Keratinocyte (primary cell): ENCODE data around the gene PRDM10. TPM values are rescaled to one million over a fixed set of nuclear protein-coding genes. Genes with fewer than 3 reads are reported as not detected.

Experiments
- DNase-seq: peaks from one replicate; pipeline ENCODE4 v3.0.0-alpha.2; 2011; ENCODE audit warnings: low read depth, missing footprints, low spot score
- FAIRE-seq: peaks from 2 replicates; lab custom pipeline; 2011; peaks lifted over from hg19 to GRCh38; lab: Jason Lieb, UNC
- H2AFZ ChIP-seq: 2 replicates; pipeline ENCODE4 v1.6.0; 2012; ENCODE audit warnings: low read length, control low read depth, inconsistent platforms; ENCODE audit not compliant: control insufficient read depth
- H3K27ac ChIP-seq: 2 replicates; pipeline ENCODE4 v1.5.1; 2011; ENCODE audit warnings: low read length; ENCODE audit not compliant: control insufficient read depth, insufficient read depth
- H3K27me3 ChIP-seq: 3 replicates; pipeline ENCODE4 v1.6.0; 2011; ENCODE audit warnings: low read length; ENCODE audit not compliant: control insufficient read depth, insufficient read depth; ENCODE audit errors: extremely low read depth
- H3K36me3 ChIP-seq, 2 experiments: 2 replicates in 1 of 2; 3 replicates in 1 of 2; pipeline ENCODE4 v1.5.1; 2011; ENCODE audit warnings: low read length in 2 of 2, mild to moderate bottlenecking in 1 of 2; ENCODE audit not compliant: control insufficient read depth in 2 of 2, insufficient read depth in 2 of 2; ENCODE audit errors: extremely low read depth in 1 of 2
- H3K4me1 ChIP-seq: 3 replicates; pipeline ENCODE4 v1.5.1; 2011; ENCODE audit warnings: low read length; ENCODE audit not compliant: control insufficient read depth, insufficient read depth; ENCODE audit errors: extremely low read depth
- H3K4me2 ChIP-seq: 3 replicates; pipeline ENCODE4 v1.6.0; 2011; ENCODE audit warnings: low read depth, low read length; ENCODE audit not compliant: control insufficient read depth, insufficient read depth; ENCODE audit errors: extremely low read depth
- H3K4me3 ChIP-seq, 3 experiments: fragments of 200-600 bp in 1 of 3; sonication (generic) in 1 of 3; 2 replicates in 2 of 3; 3 replicates in 1 of 3; pipeline ENCODE4 v1.5.1; 2011 to 2016; ENCODE audit warnings: low read length in 3 of 3, mild to moderate bottlenecking in 3 of 3, control low read depth in 2 of 3, inconsistent platforms in 1 of 3, low read depth in 1 of 3, mixed read lengths in 1 of 3, mixed run types in 1 of 3, moderate library complexity in 1 of 3; ENCODE audit not compliant: control insufficient read depth in 2 of 3, insufficient read depth in 2 of 3; ENCODE audit errors: extremely low read depth in 1 of 3
- H3K79me2 ChIP-seq: 2 replicates; pipeline ENCODE4 v1.6.0; 2012; ENCODE audit warnings: low read length; ENCODE audit not compliant: control insufficient read depth, insufficient read depth
- H3K9ac ChIP-seq: 3 replicates; pipeline ENCODE4 v1.6.0; 2011; ENCODE audit warnings: low read length; ENCODE audit not compliant: control insufficient read depth, insufficient read depth; ENCODE audit errors: extremely low read depth
- H3K9me1 ChIP-seq: 3 replicates; pipeline ENCODE4 v1.6.0; 2011; ENCODE audit warnings: low read length; ENCODE audit not compliant: control insufficient read depth, insufficient read depth; ENCODE audit errors: extremely low read depth
- H3K9me3 ChIP-seq: 2 replicates; pipeline ENCODE4 v1.5.1; 2012; ENCODE audit warnings: low read depth, low read length; ENCODE audit not compliant: control insufficient read depth
- H4K20me1 ChIP-seq: 3 replicates; pipeline ENCODE4 v1.6.0; 2011; ENCODE audit warnings: low read length; ENCODE audit not compliant: control insufficient read depth, insufficient read depth; ENCODE audit errors: extremely low read depth
- CTCF ChIP-seq, 3 experiments: IDR thresholded peaks in 1 of 3; conservative IDR thresholded peaks in 1 of 3; optimal IDR thresholded peaks in 1 of 3; 2 replicates in 2 of 3; 3 replicates in 1 of 3; pipeline versions ENCODE3 to v1.5.1; 2011; ENCODE audit warnings: low read length in 3 of 3, mild to moderate bottlenecking in 3 of 3, moderate library complexity in 2 of 3, control low read depth in 1 of 3, inconsistent platforms in 1 of 3; ENCODE audit not compliant: insufficient read depth in 2 of 3; ENCODE audit errors: extremely low read depth in 1 of 3
- EZH2 ChIP-seq: IDR thresholded peaks from one replicate; pipeline ENCODE4 v1.6.1; 2012; ENCODE audit warnings: inconsistent platforms, mild to moderate bottlenecking, low read length, moderate library complexity
- dilution Hi-C: fragments of 300-500 bp; cut with MboI; formaldehyde crosslinking; loops from one replicate; pipeline ENCODE4 v1.7.0; 2020; ENCODE audit warnings: low sequenced_read_pairs; ENCODE audit not compliant: extremely low pct_ligation_motif_present
- polyA plus RNA-seq, 5 experiments: library from polyadenylated mRNA; depleted of rRNA in 3 of 5; stranded (reverse) in 3 of 5; stranded (forward) in 1 of 5; unstranded in 1 of 5; fragments of >200 nt; gene quantifications; 1 replicate in 1 of 5; 2 replicates in 3 of 5; 3 replicates in 1 of 5; pipeline versions ENCODE4 v1.2.1 to v1.2.3, GENCODE V29; 2011 to 2012; ENCODE audit warnings: missing spikeins in 2 of 5, low read depth in 1 of 5, low replicate concordance in 1 of 5

PRDM10 gene
- polyA plus RNA-seq, 1 donor (not counting 4 experiments of a cell fraction or from before 2014, with no cell fraction given) = 4.7 TPM

DNA sequence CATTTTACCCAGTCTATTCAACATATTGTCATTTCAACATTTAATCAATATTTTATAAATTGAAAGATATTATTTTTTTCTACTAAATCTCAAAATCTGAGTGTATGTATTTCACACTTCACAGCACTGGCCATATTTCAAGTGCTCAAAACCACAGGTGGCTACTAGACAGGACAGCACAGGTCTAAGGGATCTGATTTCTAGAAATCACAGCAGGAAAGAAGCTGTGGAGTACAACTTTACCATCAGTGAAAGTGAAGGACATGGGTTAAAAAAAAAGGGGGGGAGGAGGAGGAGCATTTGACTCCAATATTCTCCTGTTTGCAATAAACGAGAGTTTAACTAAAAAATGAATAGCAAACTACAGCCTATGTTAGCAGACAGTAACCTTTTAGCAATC, 4.5 kb downstream of the PRDM10 start:
- no peaks in the 10 kb centered on the region for H3K36me3 ChIP-seq
- H3K9me3 ChIP-seq = no peaks in the 10 kb centered on the region
- no peak overlapping the region for H3K4me2 ChIP-seq
- no peak overlapping the region for H2AFZ ChIP-seq
- no peaks in the 10 kb centered on the region for H4K20me1 ChIP-seq
- peaks cover 14% of the 10 kb centered on the region for H3K4me1 ChIP-seq
- DNase-seq = no peak
- H3K79me2 ChIP-seq = peaks cover 57% of the 10 kb centered on the region
- H3K27ac ChIP-seq = no peak overlapping the region
- H3K9me1 ChIP-seq = no peaks in the 10 kb centered on the region
- no peak overlapping the region for H3K9ac ChIP-seq
- no peak overlapping the region for H3K4me3 ChIP-seq
- no peaks in the 10 kb centered on the region for H3K27me3 ChIP-seq
- no peak for FAIRE-seq
- TF ChIP-seq EZH2 = no peak
- no peak for TF ChIP-seq CTCF (optimal IDR thresholded peaks at IDR 0.05 in 1 of 3, IDR thresholded peaks at IDR 0.05 in 1 of 3, conservative IDR thresholded peaks at IDR 0.05 in 1 of 3; ENCODE audit: extremely low read depth in 1 of 3, insufficient read depth in 2 of 3, low read length in 3 of 3)
- dilution Hi-C loops = no loop called here

DNA sequence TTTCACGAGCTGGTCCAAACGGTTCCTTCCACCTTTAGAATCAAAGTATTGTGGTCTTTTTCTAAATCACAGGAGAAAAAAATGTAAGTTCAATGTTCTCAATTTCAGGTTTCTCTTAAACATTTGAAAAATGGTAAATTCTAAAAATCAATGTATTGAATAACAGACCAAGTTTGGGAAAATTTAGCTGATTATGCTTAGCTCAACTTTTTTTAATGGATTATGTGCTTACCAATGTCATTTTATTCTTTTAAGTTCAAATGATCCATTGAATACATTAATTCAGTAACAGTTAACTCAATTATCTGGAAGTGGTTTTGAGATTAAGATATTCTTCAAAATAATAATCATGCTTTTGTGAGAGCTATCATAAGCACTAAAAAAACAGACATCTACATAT, 5.1 kb downstream of the PRDM10 start:
- Histone ChIP-seq H3K4me2 (no peak overlapping the region), H3K27me3 (no peaks in the 10 kb centered on the region), H3K4me1 (peaks cover 16% of the 10 kb centered on the region), H3K79me2 (peaks cover 57% of the 10 kb centered on the region), H2AFZ (no peak overlapping the region), H4K20me1 (no peaks in the 10 kb centered on the region), H3K9me3 (no peaks in the 10 kb centered on the region), H3K27ac (no peak overlapping the region), H3K9ac (no peak overlapping the region), H3K9me1 (no peaks in the 10 kb centered on the region), H3K4me3 (no peak overlapping the region), H3K36me3 (no peaks in the 10 kb centered on the region)
- TF ChIP-seq EZH2 (no peak), CTCF (optimal IDR thresholded peaks at IDR 0.05 in 1 of 3, IDR thresholded peaks at IDR 0.05 in 1 of 3, conservative IDR thresholded peaks at IDR 0.05 in 1 of 3; ENCODE audit: extremely low read depth in 1 of 3, insufficient read depth in 2 of 3, low read length in 3 of 3) (no peak)
- FAIRE-seq (no peak), DNase-seq (no peak)
- dilution Hi-C loops = no loop called here
